GM12873 (cell line): ENCODE measurements around the gene PPP2R1B.

Source experiments
- TF ChIP-seq, protein P1 (sequence below): IDR thresholded peaks from 2 replicates; pipeline ENCODE4 v1.5.1; 2012; ENCODE audit warnings: low read depth, mild to moderate bottlenecking, moderate library complexity, low read length, control low read depth; ENCODE audit not compliant: insufficient read depth; ENCODE audit errors: missing control alignments

The PPP2R1B gene

GRCh38 chr11:111734101-111734953 is 31.9 kb downstream of the PPP2R1B start:
- TF ChIP-seq, protein P1, sequence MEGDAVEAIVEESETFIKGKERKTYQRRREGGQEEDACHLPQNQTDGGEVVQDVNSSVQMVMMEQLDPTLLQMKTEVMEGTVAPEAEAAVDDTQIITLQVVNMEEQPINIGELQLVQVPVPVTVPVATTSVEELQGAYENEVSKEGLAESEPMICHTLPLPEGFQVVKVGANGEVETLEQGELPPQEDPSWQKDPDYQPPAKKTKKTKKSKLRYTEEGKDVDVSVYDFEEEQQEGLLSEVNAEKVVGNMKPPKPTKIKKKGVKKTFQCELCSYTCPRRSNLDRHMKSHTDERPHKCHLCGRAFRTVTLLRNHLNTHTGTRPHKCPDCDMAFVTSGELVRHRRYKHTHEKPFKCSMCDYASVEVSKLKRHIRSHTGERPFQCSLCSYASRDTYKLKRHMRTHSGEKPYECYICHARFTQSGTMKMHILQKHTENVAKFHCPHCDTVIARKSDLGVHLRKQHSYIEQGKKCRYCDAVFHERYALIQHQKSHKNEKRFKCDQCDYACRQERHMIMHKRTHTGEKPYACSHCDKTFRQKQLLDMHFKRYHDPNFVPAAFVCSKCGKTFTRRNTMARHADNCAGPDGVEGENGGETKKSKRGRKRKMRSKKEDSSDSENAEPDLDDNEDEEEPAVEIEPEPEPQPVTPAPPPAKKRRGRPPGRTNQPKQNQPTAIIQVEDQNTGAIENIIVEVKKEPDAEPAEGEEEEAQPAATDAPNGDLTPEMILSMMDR = no peak

- TF ChIP-seq, protein P1 = no peak
Measured at GRCh38 chr11:111733611-111734088, 32.5 kb downstream of the PPP2R1B start.

DNA sequence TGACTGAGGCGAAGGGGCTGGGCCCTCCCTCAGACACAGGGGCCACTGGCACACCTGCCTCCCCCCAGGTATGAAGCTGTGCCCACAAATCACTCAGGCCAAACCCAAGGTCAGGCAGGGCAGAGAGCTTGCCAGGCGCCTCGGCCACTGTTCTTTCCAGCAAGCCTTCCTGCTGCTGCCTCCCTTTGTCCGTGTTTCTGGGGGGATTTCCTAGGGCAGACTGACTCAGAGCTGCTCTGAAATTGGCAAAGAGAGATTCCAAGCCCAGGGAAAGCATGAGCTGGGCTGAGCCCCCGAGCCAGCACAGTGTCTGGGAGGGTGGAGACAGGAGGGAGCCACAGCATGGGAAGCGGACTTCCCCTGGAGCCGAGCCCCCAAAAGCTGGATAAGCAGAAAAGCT is 33.2 kb downstream of the PPP2R1B start:
- TF ChIP-seq, protein P1 = no peak

DNA sequence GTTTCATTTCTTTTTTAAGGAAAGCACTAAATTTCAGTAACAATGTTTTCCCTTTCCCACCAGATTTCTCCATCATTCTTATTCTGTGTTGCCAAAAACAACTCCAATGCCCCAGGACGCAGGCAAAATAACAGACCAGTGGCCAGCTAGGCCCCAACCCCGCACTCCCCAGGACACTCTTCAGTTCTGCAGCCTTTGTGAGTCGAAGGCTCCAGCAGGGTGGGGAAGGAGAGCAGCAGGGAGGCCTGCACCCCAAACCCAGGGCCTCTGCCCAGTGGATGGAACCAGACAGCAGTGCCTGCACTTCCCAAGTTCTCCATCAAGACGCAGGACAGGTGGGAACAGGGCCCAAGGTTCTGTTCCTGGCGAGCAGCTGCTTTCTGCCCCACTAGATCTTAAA is 34.4 kb downstream of the PPP2R1B start:
- TF ChIP-seq, protein P1 = no peak

DNA sequence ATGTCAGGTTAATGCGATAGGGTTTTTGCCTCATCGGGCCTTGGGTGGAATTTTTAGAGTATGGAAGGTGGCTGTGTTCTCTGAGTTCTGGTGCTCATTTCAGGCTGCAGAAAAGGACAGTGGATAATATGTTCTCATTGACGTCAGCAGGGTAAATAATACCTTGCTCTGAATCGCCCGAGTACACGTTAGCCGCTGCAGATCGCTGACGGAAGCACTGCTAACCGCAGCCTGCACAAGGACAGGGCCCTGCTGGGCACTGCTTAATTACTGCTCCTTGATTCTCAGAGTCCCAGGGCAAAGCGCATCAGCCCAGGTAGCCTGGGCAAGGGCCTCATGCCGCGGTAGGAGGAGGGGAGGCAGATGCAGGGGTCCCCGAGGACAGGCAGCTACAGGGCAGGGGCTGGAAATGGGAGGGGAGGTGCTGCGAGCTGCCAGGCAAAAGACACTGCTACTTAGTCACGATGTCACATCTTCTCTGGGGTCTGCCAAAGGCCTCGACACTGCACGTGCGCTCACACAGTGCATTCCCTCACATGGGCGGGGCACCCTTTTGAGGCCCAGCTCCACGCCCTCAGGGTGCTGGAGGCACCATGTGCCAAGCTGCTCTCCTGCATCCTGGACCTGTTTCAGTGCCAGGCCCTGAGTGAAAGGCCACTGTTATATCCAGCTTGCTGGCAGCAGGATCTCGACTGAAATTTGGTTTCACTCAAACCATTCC is 35.2 kb downstream of the PPP2R1B start:
- TF ChIP-seq, protein P1 = no peak

DNA sequence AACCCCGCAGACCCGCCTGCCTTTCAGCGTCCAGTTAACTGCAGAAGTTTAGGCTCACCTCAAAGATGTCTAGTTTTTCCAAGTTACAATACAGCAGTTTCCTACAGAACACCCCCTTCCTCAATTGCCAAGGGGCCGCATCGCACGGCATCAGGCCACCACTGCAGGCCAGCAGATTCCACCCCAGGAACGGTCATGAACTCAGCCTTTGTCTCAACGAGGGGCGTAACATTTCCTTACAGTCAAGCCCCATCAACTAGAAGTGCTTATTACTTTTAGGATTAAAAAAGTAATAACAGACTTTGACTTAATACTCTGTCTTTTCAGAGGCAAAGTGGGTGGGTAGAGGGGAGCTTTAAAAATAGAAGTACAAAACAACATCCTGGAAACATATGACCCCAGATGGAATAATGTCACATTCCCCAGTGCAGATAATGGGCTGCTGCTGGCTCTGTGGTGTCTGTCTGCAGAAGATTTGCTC is 36.3 kb downstream of the PPP2R1B start:
- TF ChIP-seq, protein P1 = no peak
